Fibroblast of pulmonary artery (primary cell): Measurements from ENCODE around the gene DUSP14.

Experiments
- DNase-seq: peaks from one replicate; pipeline ENCODE4 v3.0.0-alpha.2; 2010; ENCODE audit warnings: low read depth
- H3K4me3 ChIP-seq: replicated peaks from 2 replicates; pipeline ENCODE4 v1.5.1; 2011; ENCODE audit warnings: low read depth, mild to moderate bottlenecking, control low read depth, low read length, moderate library complexity
- TF ChIP-seq, protein P1 (sequence below): IDR thresholded peaks from 2 replicates; pipeline ENCODE4 v1.5.1; 2011; ENCODE audit warnings: mild to moderate bottlenecking, control low read depth, low read length, inconsistent platforms; ENCODE audit errors: missing control alignments

Gene DUSP14

DNA sequence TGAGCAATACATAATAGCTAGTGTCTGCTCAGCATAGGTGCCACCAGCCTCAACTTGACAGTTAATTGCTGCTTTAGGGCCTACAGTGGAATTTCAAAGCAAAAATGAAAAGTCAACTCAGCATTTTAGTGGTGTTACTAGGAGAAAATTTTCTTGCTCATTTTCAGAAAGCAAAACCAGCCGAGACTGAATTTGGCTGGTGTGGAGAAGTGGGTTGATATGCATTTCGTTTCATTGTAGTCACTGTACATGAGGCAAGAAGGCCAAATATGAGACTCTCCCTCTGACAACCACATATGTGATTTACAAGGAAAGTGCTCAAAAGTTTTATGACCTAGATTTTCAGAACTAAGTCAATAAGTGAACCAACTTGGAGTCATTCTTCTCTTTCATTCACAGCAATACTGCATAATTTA, 54.0 kb downstream of the DUSP14 start:
- H3K4me3 ChIP-seq: no peak overlapping the region
- TF ChIP-seq, protein P1, sequence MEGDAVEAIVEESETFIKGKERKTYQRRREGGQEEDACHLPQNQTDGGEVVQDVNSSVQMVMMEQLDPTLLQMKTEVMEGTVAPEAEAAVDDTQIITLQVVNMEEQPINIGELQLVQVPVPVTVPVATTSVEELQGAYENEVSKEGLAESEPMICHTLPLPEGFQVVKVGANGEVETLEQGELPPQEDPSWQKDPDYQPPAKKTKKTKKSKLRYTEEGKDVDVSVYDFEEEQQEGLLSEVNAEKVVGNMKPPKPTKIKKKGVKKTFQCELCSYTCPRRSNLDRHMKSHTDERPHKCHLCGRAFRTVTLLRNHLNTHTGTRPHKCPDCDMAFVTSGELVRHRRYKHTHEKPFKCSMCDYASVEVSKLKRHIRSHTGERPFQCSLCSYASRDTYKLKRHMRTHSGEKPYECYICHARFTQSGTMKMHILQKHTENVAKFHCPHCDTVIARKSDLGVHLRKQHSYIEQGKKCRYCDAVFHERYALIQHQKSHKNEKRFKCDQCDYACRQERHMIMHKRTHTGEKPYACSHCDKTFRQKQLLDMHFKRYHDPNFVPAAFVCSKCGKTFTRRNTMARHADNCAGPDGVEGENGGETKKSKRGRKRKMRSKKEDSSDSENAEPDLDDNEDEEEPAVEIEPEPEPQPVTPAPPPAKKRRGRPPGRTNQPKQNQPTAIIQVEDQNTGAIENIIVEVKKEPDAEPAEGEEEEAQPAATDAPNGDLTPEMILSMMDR: no peak
- no peak for DNase-seq

DNA sequence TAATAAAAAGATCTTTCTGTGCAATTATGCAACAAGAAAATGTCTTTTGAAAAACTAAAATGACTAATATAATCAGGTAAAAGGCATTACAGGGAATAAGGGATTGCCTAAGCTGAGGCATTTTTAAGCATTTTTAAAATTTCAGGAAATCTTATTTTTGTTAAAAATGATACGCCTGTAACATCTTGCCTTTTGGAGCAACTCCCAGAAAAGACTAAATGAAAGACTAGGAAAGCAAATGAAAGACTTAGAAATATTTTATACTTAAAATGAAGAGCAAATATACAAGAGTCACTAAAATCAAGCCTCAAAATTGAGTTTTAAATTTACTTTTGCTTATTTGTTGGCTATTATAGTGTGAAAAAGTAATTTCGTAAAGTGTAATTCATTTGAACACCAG, 55.8 kb downstream of the DUSP14 start:
- H3K4me3 ChIP-seq: no peak overlapping the region
- TF ChIP-seq, protein P1: no peak
- no peak for DNase-seq

DNA sequence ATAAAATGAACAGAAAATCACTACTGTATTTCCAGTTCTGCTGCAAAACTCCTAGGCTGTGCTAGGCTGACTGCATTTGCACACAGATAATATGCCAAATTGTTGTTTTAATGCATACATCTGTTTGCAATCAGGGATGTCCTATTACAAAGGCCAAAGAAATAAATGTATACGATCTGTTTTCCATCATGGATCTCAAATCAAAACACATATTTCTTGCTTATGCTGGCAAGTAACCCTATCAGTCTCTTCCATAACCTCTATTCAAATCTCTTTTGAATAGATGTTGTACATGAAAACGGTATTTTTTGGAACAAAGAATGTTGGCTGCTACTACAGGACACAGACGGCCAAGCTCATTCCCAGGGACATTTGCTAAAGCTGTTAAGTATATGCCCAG, 56.6 kb downstream of the DUSP14 start:
- no peak for DNase-seq
- no peak overlapping the region for H3K4me3 ChIP-seq
- TF ChIP-seq, protein P1: no peak

DNA sequence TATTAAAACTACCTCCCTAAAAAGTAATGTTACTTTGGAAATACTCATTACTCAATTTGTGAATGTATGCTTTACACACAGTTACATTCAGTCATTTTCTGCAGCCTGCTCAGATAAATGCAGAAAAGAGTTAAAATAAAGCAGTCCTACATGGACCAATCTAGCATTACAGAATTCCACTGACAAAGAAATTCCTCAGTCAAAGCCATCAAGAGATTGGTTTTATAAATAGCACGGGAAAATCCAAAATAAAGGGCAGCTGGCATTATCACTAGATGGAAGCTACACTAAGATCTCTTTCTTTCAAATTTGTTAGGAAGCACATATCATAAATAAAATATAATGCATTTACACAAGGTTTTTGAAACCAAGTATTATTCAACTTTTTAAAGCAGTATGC, 58.3 kb downstream of the DUSP14 start:
- H3K4me3 ChIP-seq: no peak overlapping the region
- TF ChIP-seq, protein P1: no peak
- DNase-seq: no peak

DNA sequence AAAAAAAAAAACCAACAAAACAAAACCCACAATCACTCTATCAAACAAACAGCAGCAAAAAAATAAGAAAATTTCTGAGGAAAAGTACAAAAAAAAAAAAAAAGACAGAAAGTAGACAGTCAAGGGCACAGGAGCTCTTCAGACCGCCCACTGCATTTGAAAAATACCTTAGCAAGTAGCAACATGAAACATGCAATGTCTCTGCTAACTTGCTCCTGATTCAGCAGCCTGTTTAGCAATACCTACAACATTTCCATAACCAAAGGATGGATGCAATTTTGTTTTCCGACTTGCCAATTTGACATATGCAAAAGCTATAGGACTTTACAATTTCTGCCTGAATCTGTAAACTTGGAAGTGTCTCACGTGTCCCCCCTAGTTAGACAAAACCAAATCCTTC, 62.1 kb downstream of the DUSP14 start:
- TF ChIP-seq, protein P1: no peak
- DNase-seq: peak; percentile 6
- no peak overlapping the region for H3K4me3 ChIP-seq

DNA sequence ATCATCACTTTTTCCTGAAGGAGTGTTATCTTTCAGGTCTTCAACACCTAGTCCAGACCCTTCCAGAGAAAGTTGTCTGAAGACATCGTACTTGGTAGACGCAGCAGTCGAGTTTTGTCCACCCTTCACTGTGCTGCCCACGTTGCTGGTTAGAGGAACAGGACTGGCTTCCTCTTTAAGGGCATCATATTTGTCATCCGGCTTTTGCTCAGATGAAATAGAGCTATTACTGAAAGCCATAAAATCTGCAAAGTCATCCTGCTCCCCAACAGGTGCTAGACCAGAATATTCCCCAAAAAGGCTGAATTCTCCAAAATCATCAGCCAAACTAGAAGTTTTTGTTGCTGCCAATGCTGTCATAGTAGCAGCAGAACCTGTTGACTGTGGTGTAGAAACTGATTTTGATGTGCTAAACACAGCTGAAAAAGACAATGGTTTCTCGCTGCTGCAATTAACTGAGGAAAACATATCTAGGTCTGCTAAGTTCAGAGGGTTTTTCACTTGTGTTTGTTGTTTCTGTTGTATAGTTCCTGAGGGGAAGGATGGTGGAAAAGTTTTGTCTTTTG, 63.8 kb downstream of the DUSP14 start:
- no peak overlapping the region for H3K4me3 ChIP-seq
- TF ChIP-seq, protein P1: no peak
- no peak for DNase-seq

DNA sequence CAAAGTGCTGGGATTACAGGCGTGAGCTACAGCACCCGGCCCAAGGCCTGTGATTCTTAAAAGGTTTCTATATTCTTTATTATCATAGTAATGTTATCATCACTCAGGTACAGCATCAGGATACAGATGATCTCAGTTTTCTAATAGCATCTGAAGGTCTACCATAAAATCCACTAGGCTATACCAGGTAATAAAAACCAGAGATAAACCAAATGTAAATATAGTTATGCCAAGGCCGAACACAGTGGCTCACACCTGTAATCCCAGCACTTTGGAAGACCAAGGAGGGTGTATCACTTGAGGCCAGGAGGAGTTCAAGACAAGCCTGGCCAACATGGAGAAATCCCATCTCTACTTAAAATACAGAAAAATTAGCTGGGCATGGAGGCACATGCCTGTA, 65.7 kb downstream of the DUSP14 start:
- TF ChIP-seq, protein P1: no peak
- no peak overlapping the region for H3K4me3 ChIP-seq
- no peak for DNase-seq
